MM.1S (cell line): ENCODE results near the gene FLNC.

ENCODE experiments used
- DNase-seq: peaks from one replicate; pipeline ENCODE4 v3.0.0-alpha.2; 2015
- H2AFZ ChIP-seq: fragments of 300-600 bp; sonication (generic); 2 replicates; pipeline ENCODE4 v1.6.0; 2016; ENCODE audit warnings: antibody characterized with exemption, low read length
- H3F3A ChIP-seq: fragments of 300-600 bp; sonication (generic); 2 replicates; pipeline ENCODE4 v1.6.1; 2016; ENCODE audit warnings: mild to moderate bottlenecking, antibody characterized with exemption, low read length, moderate library complexity, mixed read lengths; ENCODE audit not compliant: insufficient read depth
- H3K27ac ChIP-seq: fragments of 300-600 bp; sonication (generic); 2 replicates; pipeline ENCODE4 v1.5.1; 2016; ENCODE audit warnings: mild to moderate bottlenecking, low read length
- H3K27me3 ChIP-seq: fragments of 300-600 bp; sonication (generic); replicated peaks from 2 replicates; pipeline ENCODE4 v1.6.0; 2016; ENCODE audit warnings: low read length; ENCODE audit not compliant: insufficient read depth
- H3K36me3 ChIP-seq: fragments of 300-600 bp; sonication (generic); replicated peaks from 2 replicates; pipeline ENCODE4 v1.6.1; 2016; ENCODE audit warnings: mild to moderate bottlenecking, low read length, mixed read lengths; ENCODE audit not compliant: insufficient read depth
- H3K4me1 ChIP-seq: fragments of 300-600 bp; sonication (generic); 2 replicates; pipeline ENCODE4 v1.6.1; 2016; ENCODE audit warnings: low read length, mixed read lengths
- H3K4me2 ChIP-seq: fragments of 300-600 bp; sonication (generic); 2 replicates; pipeline ENCODE4 v1.6.0; 2016; ENCODE audit warnings: low read depth, low read length
- H3K4me3 ChIP-seq: fragments of 300-600 bp; sonication (generic); 2 replicates; pipeline ENCODE4 v1.5.1; 2016; ENCODE audit warnings: low read length, mixed read lengths
- H3K79me2 ChIP-seq: fragments of 300-600 bp; sonication (generic); 2 replicates; pipeline ENCODE4 v1.6.1; 2016; ENCODE audit warnings: mixed run types, low read length, mixed read lengths
- H3K9ac ChIP-seq: fragments of 300-600 bp; sonication (generic); 2 replicates; pipeline ENCODE4 v1.6.1; 2016; ENCODE audit warnings: low read length, mixed read lengths
- H3K9me2 ChIP-seq: fragments of 300-600 bp; sonication (generic); replicated peaks from 2 replicates; pipeline ENCODE4 v1.6.1; 2016; ENCODE audit warnings: mild to moderate bottlenecking, low read length, mixed read lengths; ENCODE audit not compliant: insufficient read depth
- H3K9me3 ChIP-seq: fragments of 300-600 bp; sonication (generic); replicated peaks from 2 replicates; pipeline ENCODE4 v1.6.1; 2016; ENCODE audit warnings: mild to moderate bottlenecking, low read length, mixed read lengths; ENCODE audit not compliant: insufficient read depth
- H4K20me1 ChIP-seq: fragments of 300-600 bp; sonication (generic); 2 replicates; pipeline ENCODE4 v1.6.1; 2016; ENCODE audit warnings: mild to moderate bottlenecking, low read length, moderate library complexity, mixed read lengths; ENCODE audit not compliant: insufficient read depth
- CTCF ChIP-seq: fragments of 300-600 bp; sonication (generic); IDR thresholded peaks from 2 replicates; pipeline ENCODE4 v1.5.1; 2016; ENCODE audit warnings: antibody characterized with exemption, low read length, mixed read lengths
- EZH2 ChIP-seq: fragments of 300-600 bp; sonication (generic); optimal IDR thresholded peaks from 2 replicates; pipeline ENCODE3; 2017; ENCODE audit warnings: low read depth, mild to moderate bottlenecking, antibody characterized with exemption, low read length, mixed read lengths
- EZH2phosphoT487 ChIP-seq: fragments of 300-600 bp; sonication (generic); IDR thresholded peaks from 2 replicates; pipeline ENCODE4 v1.6.1; 2018; ENCODE audit warnings: antibody characterized with exemption, low read length

Gene FLNC

GRCh38 chr7:128838981-128839731 lies 8.9 kb downstream of the FLNC start:
- TF ChIP-seq CTCF (no peak), EZH2phosphoT487 (no peak), EZH2 (no peak)

GRCh38 chr7:128839751-128840177 lies 9.6 kb downstream of the FLNC start:
- no peak overlapping the region for H3K4me2 ChIP-seq
- H3K36me3 ChIP-seq = no peaks in the 10 kb centered on the region
- no peaks in the 10 kb centered on the region for H4K20me1 ChIP-seq
- no peaks in the 10 kb centered on the region for H3K79me2 ChIP-seq
- 0 out of 2 replicates have a peak, but pooled peaks cover 3% of the 10 kb centered on the region for H3K4me1 ChIP-seq
- H3K9me3 ChIP-seq = no peaks in the 10 kb centered on the region
- no peaks in the 10 kb centered on the region for H3F3A ChIP-seq
- H3K27ac ChIP-seq = no peak overlapping the region
- TF ChIP-seq EZH2 = no peak
- no peak for TF ChIP-seq CTCF
- no peak for TF ChIP-seq EZH2phosphoT487
- no peak overlapping the region for H2AFZ ChIP-seq
- no peak for DNase-seq
- peaks cover 25% of the 10 kb centered on the region; the same call in 1 of the 2 replicates for H3K27me3 ChIP-seq
- no peak overlapping the region for H3K4me3 ChIP-seq
- no peaks in the 10 kb centered on the region for H3K9me2 ChIP-seq
- no peak overlapping the region for H3K9ac ChIP-seq

More at GRCh38 chr7:128838981-128839731, 8.9 kb downstream of the FLNC start:
- Histone ChIP-seq H3K4me3 (no peak overlapping the region), H2AFZ (no peak overlapping the region), H3K36me3 (no peaks in the 10 kb centered on the region), H3K4me1 (0 out of 2 replicates have a peak, but pooled peaks cover 3% of the 10 kb centered on the region), H3K27ac (no peak overlapping the region), H3K79me2 (no peaks in the 10 kb centered on the region), H4K20me1 (no peaks in the 10 kb centered on the region), H3K4me2 (no peak overlapping the region), H3K9ac (no peak overlapping the region), H3F3A (no peaks in the 10 kb centered on the region), H3K27me3 (peaks cover 23% of the 10 kb centered on the region), H3K9me3 (no peaks in the 10 kb centered on the region), H3K9me2 (no peaks in the 10 kb centered on the region)
- DNase-seq = no peak

DNA sequence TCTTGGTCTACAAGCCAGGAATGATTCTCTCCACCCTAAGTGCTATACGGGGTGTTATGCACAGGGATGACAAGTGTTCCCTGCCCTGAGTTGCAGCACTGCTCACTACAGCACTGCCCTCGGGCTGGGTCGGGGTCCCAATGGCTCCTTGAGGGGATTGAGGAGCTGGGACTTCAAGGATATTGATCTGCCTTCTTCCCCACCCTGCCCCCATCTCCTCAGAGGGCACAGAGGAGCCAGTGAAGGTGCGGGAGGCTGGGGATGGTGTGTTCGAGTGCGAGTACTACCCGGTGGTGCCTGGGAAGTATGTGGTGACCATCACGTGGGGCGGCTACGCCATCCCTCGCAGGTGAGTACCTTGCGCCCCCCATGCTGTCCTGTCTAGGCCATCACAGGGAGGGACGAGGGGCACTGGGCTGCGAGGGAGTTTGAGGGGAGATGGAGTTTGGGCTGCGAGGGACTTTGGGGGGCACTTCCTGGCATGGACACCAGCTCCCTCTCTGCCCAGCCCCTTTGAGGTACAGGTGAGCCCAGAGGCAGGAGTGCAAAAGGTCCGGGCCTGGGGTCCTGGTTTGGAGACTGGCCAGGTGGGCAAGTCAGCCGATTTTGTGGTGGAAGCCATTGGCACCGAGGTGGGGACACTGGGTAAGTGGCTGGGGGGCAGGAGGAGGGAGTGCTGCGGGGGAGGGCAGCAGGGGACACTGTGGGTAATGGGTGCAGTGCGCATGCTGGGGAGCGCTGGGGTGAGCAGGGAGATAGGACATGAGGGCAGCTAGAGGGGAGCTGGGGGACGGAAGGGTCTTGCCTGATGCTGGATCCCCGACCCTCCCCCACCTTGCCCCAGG lies 10.3 kb downstream of the FLNC start:
- H3K9me3 ChIP-seq = no peaks in the 10 kb centered on the region
- H3F3A ChIP-seq = no peaks in the 10 kb centered on the region
- H3K27me3 ChIP-seq = peaks cover 22% of the 10 kb centered on the region; the same call in 1 of the 2 replicates
- H3K79me2 ChIP-seq = no peaks in the 10 kb centered on the region
- H3K27ac ChIP-seq = no peak overlapping the region
- DNase-seq = no peak
- no peak overlapping the region for H3K4me2 ChIP-seq
- H2AFZ ChIP-seq = no peak overlapping the region
- TF ChIP-seq EZH2 = no peak
- no peak for TF ChIP-seq CTCF
- TF ChIP-seq EZH2phosphoT487 = no peak
- 0 out of 2 replicates have a peak, but pooled peaks cover 3% of the 10 kb centered on the region for H3K4me1 ChIP-seq
- H4K20me1 ChIP-seq = no peaks in the 10 kb centered on the region
- H3K9me2 ChIP-seq = no peaks in the 10 kb centered on the region
- no peaks in the 10 kb centered on the region for H3K36me3 ChIP-seq
- H3K4me3 ChIP-seq = no peak overlapping the region
- H3K9ac ChIP-seq = no peak overlapping the region
